Duodenal mucosa (tissue), 2 donors: ENCODE data around the gene NMT2.

Experiments
- H3K27ac ChIP-seq: one replicate; pipeline ENCODE4 v1.7.0; 2013; ENCODE audit warnings: low read depth, low read length
- H3K27me3 ChIP-seq, 2 donors: one replicate each; pipeline ENCODE4 v1.7.0; 2013; ENCODE audit warnings: low read length in 2 of 2, control low read depth in 1 of 2; ENCODE audit not compliant: insufficient read depth in 2 of 2, control insufficient read depth in 1 of 2
- H3K36me3 ChIP-seq, 2 donors: one replicate each; pipeline ENCODE4 v1.7.0; 2013; ENCODE audit warnings: low read length in 2 of 2, control low read depth in 1 of 2; ENCODE audit not compliant: insufficient read depth in 2 of 2, control insufficient read depth in 1 of 2
- H3K4me1 ChIP-seq, 2 donors: one replicate each; pipeline ENCODE4 v1.7.0; 2013; ENCODE audit warnings: low read length in 2 of 2, control low read depth in 1 of 2; ENCODE audit not compliant: insufficient read depth in 2 of 2, control insufficient read depth in 1 of 2
- H3K4me3 ChIP-seq, 2 donors: one replicate each; pipeline ENCODE4 v1.7.0; 2013; ENCODE audit warnings: low read length in 2 of 2, low read depth in 1 of 2
- H3K9ac ChIP-seq, 2 donors: one replicate each; pipeline ENCODE4 v1.7.0; 2013; ENCODE audit warnings: low read length in 2 of 2, low read depth in 1 of 2
- H3K9me3 ChIP-seq, 2 donors: one replicate each; pipeline ENCODE4 v1.7.0; 2013; ENCODE audit warnings: low read length in 2 of 2, control low read depth in 1 of 2; ENCODE audit not compliant: control insufficient read depth in 1 of 2

Gene NMT2

DNA sequence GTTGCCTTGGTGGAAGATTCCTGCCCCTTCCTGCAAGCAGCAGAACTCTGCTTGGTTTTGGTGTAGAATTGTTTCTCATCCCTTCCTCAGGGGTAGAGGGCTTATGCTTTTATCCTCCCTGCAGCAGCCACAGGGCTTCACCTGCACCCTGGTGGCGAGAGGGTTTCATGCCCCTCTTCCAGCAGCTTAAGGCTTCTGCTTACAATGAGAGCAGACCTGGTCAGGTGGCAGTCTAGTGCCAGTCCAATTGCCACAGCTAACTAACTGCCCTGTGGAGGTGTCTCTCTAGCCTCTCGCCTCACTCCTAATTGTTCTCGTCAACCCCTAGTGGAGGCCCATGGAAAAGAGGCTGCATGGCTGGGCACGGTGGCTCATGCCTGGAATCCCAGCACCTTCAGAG, 99.3 kb downstream of the NMT2 start:
- no peak overlapping the region for H3K9ac ChIP-seq
- no peaks in the 10 kb centered on the region for H3K9me3 ChIP-seq
- no peaks in the 10 kb centered on the region for H3K36me3 ChIP-seq
- no peak overlapping the region for H3K27ac ChIP-seq
- no peak overlapping the region for H3K4me3 ChIP-seq
- no peaks in the 10 kb centered on the region for H3K4me1 ChIP-seq
- H3K27me3 ChIP-seq, result no peaks in the 10 kb centered on the region

DNA sequence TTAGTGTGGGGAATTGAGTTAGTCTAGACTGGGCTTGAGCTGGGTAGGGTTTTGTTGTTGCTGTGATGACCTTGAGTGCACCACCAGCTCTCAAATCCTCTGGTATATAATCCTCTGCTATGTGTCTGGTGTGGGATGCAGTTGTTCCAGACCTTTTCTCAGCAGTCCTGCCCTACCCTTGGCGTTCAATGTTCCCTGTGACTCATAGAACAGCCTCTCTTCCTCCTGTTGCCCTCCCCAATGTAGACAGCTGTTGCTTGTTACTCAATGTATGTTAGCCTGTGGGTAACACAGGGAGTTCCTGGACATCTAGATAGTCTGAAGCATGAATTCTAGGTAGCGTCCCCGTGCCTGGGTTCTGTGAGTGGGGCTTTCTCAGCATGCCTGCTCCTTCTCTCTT, 99.7 kb downstream of the NMT2 start:
- Histone ChIP-seq H3K36me3 (no peaks in the 10 kb centered on the region), H3K27me3 (no peaks in the 10 kb centered on the region), H3K4me3 (no peak overlapping the region), H3K9me3 (no peaks in the 10 kb centered on the region), H3K9ac (no peak overlapping the region), H3K27ac (no peak overlapping the region), H3K4me1 (no peaks in the 10 kb centered on the region)

DNA sequence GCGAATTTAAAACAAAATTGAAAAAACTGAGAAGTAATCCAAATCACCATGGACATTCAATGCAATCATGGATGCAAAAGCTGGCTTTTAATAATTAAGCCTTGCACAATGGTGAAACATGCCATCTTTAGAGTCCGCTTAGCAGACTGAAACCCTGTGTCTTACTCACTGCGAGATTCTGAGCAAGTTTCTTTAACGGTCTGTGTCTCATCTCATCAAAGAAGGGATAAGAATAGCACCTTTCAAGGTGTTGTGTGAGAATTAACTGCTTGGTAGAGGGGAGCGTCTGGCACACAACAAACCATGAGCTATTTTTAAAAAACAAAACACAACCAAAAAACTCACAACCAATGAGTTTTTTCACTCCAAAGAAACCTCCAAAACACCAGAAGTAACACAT, 101.3 kb downstream of the NMT2 start:
- Histone ChIP-seq H3K27me3 (no peaks in the 10 kb centered on the region), H3K36me3 (no peaks in the 10 kb centered on the region), H3K9me3 (no peaks in the 10 kb centered on the region), H3K4me3 (no peak overlapping the region), H3K4me1 (no peaks in the 10 kb centered on the region), H3K9ac (no peak overlapping the region), H3K27ac (no peak overlapping the region)

DNA sequence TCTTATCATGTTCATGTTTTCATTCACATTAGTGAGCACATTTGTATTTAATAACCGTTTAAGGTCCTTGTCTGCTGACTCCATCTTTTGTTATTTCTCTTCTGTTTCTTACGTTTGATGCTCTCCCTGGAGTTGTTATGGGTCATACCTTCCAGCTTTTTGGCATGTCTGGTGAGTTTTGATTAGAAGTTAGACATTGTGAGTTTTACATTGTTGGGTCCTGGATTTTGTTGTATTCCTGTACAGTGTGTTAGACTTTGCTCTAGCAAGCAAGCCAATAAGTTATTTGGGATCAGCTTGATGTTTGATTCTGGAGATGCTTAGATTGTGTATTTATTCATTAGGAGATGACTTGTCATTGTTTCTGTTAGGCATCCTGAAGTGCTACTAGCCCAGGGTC, 107.9 kb downstream of the NMT2 start:
- H3K4me3 ChIP-seq, result no peak overlapping the region
- H3K27ac ChIP-seq, result no peak overlapping the region
- H3K9ac ChIP-seq, result no peak overlapping the region
- no peaks in the 10 kb centered on the region for H3K36me3 ChIP-seq
- H3K9me3 ChIP-seq, result peaks cover 0 to 7% of the 10 kb centered on the region in 2 donors
- no peaks in the 10 kb centered on the region for H3K27me3 ChIP-seq
- H3K4me1 ChIP-seq, result no peaks in the 10 kb centered on the region

DNA sequence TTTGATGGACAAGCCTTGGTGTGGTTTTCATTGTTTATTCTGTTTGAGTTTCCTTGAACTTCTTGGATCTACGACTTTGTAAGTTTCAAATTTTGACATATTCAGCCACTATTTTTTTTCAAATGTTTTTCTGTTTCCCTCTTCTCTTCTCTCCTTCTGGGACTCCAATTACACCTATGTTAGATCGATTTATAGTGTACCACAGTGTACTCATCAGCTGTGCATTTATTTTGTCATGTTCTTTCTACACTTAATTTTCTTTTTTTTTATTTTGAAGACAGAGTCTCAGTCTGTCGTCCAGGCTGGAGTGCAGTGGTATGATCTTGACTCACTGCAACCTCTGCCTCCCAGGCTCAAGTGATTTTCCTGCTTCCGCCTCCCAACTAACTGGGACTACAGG, 108.6 kb downstream of the NMT2 start:
- Histone ChIP-seq H3K27me3 (no peaks in the 10 kb centered on the region), H3K4me3 (no peak overlapping the region), H3K36me3 (no peaks in the 10 kb centered on the region), H3K27ac (no peak overlapping the region), H3K9ac (no peak overlapping the region), H3K9me3 (peaks cover 0 to 7% of the 10 kb centered on the region in 2 donors), H3K4me1 (no peaks in the 10 kb centered on the region)

DNA sequence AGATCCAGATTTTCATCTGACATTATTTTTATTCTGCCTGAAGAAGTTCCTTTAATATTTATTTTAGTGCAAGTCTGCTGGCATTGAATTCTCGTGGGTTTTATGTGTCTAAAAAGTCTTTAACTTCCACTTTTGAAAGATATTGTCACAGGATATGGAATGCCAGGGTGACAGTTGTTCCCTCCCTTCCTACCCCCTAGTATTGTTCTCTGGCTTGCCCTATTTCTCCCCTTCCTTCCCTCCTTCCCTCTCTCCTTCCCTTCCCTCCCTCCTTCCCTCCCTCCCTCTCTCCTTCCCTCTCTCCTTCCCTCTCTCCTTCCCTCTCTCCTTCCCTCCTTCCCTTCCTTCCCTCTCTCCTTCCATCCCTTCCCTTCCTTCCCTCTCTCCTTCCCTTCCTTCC, 109.8 kb downstream of the NMT2 start:
- Histone ChIP-seq H3K4me3 (no peak overlapping the region), H3K36me3 (no peaks in the 10 kb centered on the region), H3K9ac (no peak overlapping the region), H3K27ac (no peak overlapping the region), H3K27me3 (no peaks in the 10 kb centered on the region), H3K9me3 (peaks cover 0 to 7% of the 10 kb centered on the region in 2 donors), H3K4me1 (no peaks in the 10 kb centered on the region)
